SKM-1 (cell line): Measurements from ENCODE around the gene THSD4.

ENCODE experiments used
- DNase-seq: peaks from one replicate; lab custom pipeline; 2025; ENCODE audit not compliant: unreplicated experiment; lab: John Stamatoyannopoulos, UW

The THSD4 gene

GRCh38 chr15:71811036-71811736 is 695.9 kb downstream of the THSD4 start:
- no peak for DNase-seq

GRCh38 chr15:71811752-71812735 is 696.8 kb downstream of the THSD4 start:
- no peak for DNase-seq

DNA sequence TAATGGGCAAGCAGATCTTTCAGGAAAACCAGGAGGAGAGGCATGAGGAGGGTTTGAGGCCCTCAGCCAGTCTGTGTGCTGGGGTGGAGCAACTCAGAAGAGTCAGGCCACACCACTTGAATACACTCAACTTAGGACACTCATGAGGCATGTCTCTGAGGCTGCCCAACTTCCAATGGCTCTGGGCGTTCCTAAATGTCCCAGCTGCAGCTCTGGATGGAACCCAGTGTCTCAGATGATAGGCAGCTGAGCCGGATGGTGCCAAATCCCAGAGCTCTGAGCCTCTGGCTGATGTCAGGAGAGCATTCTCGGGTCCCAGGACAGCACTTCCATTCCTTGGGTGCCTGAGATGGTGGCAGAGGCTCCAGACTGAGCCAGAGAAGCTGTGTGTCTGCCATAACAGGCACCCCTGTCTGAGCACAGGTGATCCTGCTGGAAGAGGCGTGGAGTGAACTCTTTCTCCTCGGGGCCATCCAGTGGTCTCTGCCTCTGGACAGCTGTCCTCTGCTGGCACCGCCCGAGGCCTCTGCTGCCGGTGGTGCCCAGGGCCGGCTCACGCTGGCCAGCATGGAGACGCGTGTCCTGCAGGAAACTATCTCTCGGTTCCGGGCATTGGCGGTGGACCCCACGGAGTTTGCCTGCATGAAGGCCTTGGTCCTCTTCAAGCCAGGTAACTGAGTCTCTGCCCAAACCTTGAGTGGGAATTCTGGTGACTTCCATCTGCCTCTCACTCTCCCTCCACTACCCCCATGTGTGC is 697.9 kb downstream of the THSD4 start:
- DNase-seq = no peak

- DNase-seq = no peak
Observed at GRCh38 chr15:71813723-71814470, 698.6 kb downstream of the THSD4 start.

DNA sequence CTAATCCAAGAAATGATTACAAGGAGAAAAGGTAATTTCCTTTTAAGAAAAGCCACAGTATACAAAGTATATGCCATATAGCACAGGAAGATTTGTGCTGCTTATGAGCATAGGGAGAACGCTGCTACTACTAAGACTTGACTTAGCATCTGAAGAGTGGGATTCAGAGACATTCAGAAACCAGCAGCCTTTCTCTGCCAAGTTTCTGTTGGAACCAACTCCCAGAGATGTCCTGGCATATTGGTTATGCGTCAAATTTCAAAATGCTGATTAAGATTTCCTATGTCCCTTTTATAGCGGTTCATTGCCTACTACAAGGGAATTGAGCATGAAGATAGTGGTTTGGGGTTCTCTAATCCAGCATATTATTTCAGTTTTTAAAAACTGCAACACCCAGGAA is 700.0 kb downstream of the THSD4 start:
- DNase-seq = no peak

DNA sequence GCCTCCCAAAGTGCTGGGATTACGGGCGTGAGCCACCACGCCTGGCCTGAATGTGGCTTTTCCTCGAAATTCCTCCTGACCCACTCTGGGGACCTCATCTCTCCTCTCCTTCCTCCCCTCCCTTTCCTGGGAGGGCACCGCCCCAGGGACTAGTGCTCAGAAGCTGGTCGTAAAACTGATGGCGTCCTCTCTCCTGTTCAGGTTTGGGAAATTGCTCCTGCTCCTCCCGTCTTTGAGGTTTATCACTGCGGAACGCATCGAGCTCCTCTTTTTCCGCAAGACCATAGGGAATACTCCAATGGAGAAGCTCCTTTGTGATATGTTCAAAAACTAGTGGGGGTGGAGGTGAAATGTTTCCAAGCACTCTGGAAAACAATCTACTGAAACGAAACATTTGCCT is 702.1 kb downstream of the THSD4 start:
- DNase-seq = no peak

GRCh38 chr15:71820127-71820526 is 704.9 kb downstream of the THSD4 start:
- DNase-seq = no peak

DNA sequence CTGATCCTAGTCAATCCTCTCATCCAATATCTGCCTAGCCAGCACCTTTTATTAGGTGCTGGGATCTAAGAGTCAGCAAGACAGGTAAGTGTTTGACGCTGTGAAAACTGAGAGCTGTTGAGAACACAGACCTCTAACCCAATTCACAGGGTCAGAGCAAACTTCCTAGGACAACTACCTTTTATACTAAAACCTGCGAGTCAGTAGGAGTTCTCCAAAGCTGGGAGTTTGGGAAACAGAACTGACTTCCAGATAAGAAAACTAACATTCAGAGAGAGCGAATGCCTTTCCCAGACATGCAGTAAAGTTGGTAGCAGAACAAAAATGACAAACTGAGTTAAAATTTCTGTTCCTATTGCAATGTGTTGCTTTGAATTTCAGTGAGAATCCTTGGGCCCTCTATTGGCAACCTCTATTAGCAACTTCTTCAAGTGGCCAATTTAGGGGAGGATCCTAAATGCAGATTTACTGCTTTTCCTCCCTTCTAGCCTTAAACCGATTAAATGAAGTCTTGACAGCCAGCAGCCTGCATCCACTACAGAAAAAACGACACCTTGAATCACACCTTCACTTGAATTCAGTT is 706.4 kb downstream of the THSD4 start:
- DNase-seq = no peak

GRCh38 chr15:71822890-71823630 is 707.8 kb downstream of the THSD4 start:
- no peak for DNase-seq

DNA sequence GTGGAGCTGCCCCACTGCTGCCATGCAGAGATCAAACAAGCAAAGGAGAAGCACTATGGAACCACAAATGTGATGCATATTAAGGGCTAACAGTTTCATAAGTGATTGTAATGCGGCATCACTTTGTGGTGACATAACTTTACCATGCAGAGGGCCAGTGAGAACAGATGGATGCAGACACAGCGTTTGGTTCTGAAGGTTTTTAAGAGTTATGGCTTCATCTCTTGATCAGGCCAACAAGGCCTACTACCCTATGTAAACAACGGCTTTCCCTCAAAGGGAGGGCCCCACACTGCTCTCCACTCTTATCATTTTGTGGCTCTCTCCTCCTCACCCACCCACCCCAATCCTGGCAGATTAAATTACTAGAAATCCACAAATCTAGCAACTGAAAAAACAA is 708.5 kb downstream of the THSD4 start:
- DNase-seq = no peak

GRCh38 chr15:71825021-71825730 is 709.9 kb downstream of the THSD4 start:
- DNase-seq = no peak

- DNase-seq = no peak
Observed at GRCh38 chr15:71826196-71826595, 710.9 kb downstream of the THSD4 start.

- no peak for DNase-seq
Observed at GRCh38 chr15:71830981-71831380, 715.7 kb downstream of the THSD4 start.
